ENCODE measurements around the gene HOXD13.

Gene HOXD13

GRCh38 chr2:176121190-176122051 is 28.9 kb downstream of the HOXD13 start:
- DNase-seq (ENCODE audit: low spot score): no peak

- peak; percentile 73 for DNase-seq (ENCODE audit: low spot score)
Observed at GRCh38 chr2:176122052-176122682, 29.6 kb downstream of the HOXD13 start.

GRCh38 chr2:176122683-176123410 is 30.3 kb downstream of the HOXD13 start, which contains the start of gene HOXD9:
TSS of gene HOXD9 (plus strand) at chr2:176122719. CDS start at chr2:176122769, 50 bp downstream.
- peak; percentile 83 for DNase-seq (ENCODE audit: low spot score)

- no peak for DNase-seq (ENCODE audit: low spot score)
Observed at GRCh38 chr2:176123411-176124109, 31.0 kb downstream of the HOXD13 start.

- DNase-seq (ENCODE audit: low spot score): no peak
Observed at GRCh38 chr2:176124110-176124946, 31.8 kb downstream of the HOXD13 start.

GRCh38 chr2:176124947-176125771 is 32.6 kb downstream of the HOXD13 start:
- DNase-seq (ENCODE audit: low spot score): no peak

GRCh38 chr2:176125772-176126054 is 33.2 kb downstream of the HOXD13 start:
- DNase-seq (ENCODE audit: low spot score): no peak

- no peak for DNase-seq (ENCODE audit: low spot score)
Observed at GRCh38 chr2:176126929-176127773, 34.6 kb downstream of the HOXD13 start.

- no peak for DNase-seq (ENCODE audit: low spot score)
Observed at GRCh38 chr2:176127774-176128072, 35.2 kb downstream of the HOXD13 start.

GRCh38 chr2:176128172-176128981 is 35.9 kb downstream of the HOXD13 start:
- DNase-seq (ENCODE audit: low spot score): no peak

GRCh38 chr2:176128982-176129796 is 36.7 kb downstream of the HOXD13 start, which contains the start of gene HOXD8:
TSS of gene HOXD8 (plus strand) at chr2:176129705. CDS start at chr2:176130367, 662 bp downstream.
- DNase-seq (ENCODE audit: low spot score): peak; percentile 86

- DNase-seq (ENCODE audit: low spot score): peak; percentile 67
Observed at GRCh38 chr2:176129813-176130146, 37.3 kb downstream of the HOXD13 start.

GRCh38 chr2:176130147-176130956 is 37.8 kb downstream of the HOXD13 start:
- DNase-seq (ENCODE audit: low spot score): peak; percentile 71

- no peak for DNase-seq (ENCODE audit: low spot score)
Observed at GRCh38 chr2:176130957-176131847, 38.7 kb downstream of the HOXD13 start.

- no peak for DNase-seq (ENCODE audit: low spot score)
Observed at GRCh38 chr2:176131848-176132158, 39.3 kb downstream of the HOXD13 start.

Measured in AG20443 (cell line).